GM21723 (cell line): ENCODE measurements around the gene DAW1.

ENCODE experiments used
- ATAC-seq: cut with Tn5 transposase; IDR thresholded peaks from one replicate; pipeline ENCODE4 v1.9.1; 2021; ENCODE audit warnings: mild to moderate bottlenecking, moderate library complexity; ENCODE audit not compliant: unreplicated experiment

DAW1 gene

DNA sequence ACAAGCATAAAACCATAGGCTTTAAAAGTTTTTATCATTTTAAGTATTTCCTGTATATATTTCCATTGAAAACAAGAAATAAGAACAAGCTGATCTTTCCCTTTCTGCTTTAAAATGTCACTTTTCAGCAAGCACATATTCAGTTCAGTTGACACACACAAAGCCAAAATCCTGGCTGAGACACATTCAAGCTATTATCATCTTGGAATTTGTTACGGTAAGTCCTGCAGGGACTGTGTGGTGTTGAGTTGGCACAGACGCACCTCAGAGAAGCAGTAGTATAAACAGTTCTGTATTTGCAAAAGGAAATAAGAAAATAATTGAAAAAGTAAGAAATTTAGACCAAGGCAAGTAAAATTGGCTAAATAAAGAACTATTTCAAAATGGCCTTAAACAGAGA lies 10.4 kb upstream of the DAW1 start:
- ATAC-seq = no peak

- peak; percentile 66 for ATAC-seq
Observed at GRCh38 chr2:227862227-227862740, 9.1 kb upstream of the DAW1 start.

- ATAC-seq = no peak
Observed at GRCh38 chr2:227862741-227863588, 8.5 kb upstream of the DAW1 start.

DNA sequence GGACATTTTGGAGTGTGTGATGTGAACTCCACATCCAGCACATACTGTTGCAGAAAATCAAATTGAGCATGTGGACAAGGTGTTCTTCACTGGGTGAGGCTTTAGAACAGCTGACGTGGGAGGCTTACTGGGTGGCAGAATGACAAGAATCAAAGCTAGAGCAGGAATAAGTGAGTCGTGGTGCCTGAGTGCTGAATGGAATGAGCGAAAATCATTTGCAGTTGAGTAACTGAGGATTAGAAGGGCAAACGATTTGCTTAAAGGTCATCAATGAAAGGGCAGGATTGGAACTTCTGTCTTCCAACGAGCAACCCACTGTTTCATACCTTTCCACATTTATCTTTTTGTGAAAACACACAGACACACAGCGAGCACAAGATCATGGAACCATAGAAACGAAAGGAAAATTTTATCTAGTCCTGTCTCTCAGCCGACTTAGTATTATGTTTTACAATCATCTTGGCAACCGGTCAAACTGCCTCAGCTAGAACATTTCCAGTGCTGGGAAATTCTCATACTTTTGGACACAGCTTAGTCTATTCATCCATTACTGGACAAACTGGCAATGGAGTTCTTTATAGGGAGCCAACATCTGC lies 7.2 kb upstream of the DAW1 start:
- ATAC-seq = no peak

DNA sequence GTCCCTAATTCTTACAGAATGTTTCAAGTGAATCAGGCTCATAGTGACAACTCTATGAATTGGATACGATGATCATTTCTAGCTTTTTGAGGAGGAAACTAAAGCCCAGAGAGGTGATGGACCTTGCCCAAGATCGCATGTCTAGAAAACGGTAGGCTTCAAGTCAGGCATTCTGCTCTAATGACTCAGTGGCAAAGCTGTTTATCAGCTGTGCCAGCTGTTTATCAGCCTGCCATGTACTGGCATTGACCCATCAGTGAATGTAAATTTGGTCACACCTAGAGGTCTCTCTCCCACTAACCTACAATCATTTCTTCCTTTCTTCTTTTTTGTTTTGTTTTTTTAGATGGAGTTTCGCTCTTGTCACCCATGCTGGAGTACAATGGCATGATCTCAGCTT lies 6.1 kb upstream of the DAW1 start:
- ATAC-seq = no peak

GRCh38 chr2:227867386-227867785 lies 4.0 kb upstream of the DAW1 start:
- no peak for ATAC-seq

DNA sequence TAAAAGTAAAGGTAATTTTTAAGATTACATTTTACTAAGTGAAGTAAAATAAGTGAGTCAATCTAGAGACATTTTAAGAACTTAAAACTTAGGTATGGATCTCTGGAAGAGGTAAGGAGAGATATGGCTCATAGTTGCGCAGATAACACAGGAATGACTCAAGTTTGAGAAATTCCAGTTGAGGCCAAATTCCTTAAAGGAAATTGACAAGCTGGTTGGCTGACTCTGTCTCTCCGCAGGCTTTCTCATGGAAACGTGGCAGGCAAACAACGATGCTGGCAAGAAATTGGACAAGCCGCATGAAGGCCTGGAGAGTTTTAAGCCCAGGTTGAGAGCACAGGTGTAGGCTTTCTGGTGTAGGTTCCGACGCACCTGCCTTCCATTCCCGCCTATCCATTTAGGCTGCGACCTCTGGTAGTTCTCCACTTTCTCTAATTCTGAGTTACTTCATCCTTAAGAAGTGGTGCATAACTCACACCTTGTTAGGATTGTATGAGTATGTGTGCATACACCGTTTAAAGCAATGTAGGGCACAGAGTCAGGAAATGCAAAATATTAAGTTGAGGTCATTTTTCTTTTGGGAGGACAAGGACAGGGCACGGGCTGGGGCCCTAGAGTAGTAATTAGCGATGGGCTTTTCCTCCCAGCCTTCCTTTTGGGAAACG lies 589 bp upstream of the DAW1 start:
- peak; percentile 26 for ATAC-seq

DNA sequence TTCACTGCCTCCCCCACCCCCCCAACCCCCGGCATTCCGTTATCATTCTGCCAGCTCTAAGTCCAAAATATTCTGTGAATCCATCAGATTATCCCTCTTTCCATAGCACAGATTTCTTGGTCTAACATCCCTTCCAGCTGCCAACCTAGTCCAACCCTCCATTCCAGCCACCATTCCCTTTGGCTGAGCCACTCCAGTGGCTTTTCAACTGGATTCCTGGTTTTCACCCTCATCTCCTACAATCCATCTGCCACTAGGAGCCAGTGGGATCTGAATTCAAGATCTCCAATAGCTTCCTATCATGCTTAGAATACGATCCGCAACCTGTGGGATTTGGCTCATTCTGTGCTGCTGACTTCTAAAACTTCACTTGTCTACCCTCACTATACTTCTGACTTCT lies 1.2 kb downstream of the DAW1 start:
- no peak for ATAC-seq

- no peak for ATAC-seq
Observed at GRCh38 chr2:227876300-227876801, 4.9 kb downstream of the DAW1 start.

DNA sequence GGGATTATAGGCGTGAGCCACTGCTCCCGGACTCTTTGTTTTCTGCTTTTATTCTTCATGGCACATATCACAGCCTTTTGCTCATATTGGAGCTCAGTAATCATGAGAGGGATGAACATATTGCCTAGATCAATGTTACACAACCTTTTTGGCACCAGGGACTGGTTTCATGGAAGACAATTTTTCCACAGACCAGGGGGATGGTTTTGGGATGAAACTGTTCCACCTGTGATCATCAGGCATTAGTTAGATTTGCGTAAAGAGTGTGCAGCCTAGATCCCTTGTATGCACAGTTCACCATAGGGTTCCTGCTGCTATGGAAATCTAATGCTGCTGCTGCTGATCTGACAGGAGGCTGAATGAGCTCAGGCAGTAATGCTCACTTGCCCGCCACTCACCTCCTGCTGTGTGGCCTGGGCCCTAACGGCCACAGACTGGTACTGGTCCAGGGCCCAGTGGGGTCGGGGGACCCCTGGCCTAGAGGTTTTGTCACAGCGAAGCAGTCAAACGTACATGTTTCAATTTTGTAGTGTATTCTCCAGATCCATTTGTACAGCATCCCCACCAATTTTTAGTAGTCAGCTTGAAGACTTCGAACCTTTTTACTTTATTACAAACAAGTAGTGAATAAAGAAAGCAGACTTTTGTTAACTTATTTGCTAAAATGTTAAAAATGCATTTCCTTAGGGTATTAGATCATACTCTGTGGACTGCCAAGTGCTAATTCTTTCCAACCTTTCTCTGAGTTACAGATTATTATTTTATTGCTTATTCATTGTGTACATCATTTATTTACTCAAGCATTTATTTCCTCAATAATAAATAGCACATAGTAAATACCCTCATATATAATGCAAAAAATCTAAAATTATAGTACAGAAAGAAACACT lies 6.2 kb downstream of the DAW1 start:
- ATAC-seq = no peak

DNA sequence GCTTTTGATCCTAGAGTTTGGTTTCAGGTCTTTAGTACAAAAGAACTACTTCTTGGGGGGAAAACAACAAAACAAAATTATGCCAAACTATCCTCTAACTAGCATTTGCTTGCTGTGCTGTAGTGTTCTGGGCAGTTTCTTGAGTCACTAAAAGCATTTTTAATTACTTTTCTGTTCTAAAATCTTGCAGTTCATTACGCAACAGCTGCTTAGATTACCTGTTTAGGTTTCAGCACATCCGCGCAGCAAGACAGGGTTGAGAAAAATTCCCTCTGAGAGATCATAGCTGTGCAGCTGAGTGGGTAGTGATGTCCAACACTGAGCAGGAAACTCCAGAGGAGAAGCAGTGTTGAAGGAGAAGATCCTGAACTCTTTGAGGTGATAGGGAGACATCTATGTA lies 9.0 kb downstream of the DAW1 start:
- ATAC-seq = no peak

- ATAC-seq = no peak
Observed at GRCh38 chr2:227881866-227882517, 10.6 kb downstream of the DAW1 start.

DNA sequence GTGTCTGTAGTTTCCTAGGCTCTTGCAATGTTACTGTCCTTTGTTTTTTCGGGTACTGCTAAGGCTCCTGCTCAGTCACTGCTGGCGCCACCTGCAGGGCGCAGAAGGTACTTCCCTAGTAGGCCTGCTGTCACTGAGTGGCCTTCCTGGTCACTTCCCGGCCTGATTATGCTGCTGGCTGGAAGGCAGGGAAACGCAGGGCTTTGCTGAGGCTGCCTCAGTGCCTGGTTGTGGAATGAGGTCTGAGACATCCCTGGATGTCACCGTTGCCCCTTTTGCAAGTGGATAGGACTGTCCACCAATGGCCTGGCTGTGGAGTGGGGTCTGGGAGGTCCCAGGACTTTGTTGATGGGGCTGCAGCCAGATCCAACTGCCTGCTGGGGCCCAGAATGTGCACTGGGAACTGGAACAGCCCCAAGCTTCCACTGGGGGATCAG lies 13.1 kb downstream of the DAW1 start:
- ATAC-seq = peak; percentile 99

DNA sequence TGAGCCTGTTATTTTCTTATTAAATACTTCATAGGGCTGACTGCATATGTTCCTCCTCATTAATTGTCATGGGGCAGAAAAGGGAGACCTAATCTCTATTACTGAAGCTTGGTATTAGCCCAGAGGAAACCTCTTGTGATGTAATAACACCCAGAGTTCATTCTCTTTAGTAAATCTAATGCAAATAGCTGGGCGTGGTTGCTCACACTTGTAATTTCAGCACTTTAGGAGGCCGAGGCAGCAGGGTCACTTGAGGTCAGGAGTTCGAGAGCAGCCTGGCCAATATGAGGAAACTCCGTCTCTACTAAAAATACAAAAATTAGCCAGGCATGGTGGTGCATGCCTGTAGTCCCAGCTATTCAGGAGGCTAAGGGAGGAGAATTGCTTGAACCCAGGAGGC lies 14.7 kb downstream of the DAW1 start:
- ATAC-seq = no peak

DNA sequence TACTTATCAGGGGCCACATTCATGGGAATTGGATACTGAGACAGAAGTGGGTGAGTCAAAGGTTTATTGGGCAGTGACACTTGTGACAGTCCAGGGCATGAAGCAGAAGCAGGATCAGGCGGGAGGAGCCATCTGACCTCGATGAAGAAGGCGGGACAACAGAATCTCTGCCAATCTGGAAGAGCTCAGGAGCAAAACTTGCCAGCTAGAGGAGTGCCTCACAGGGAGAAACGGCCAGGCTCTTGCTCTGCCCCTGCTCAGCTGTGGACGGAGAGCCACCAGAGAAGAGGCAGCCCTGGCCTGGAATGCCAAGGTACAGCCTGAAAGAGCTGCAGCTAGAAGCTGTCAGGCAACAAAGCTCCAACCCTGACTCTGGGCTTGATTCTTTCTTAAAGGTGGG lies 16.9 kb downstream of the DAW1 start:
- no peak for ATAC-seq

DNA sequence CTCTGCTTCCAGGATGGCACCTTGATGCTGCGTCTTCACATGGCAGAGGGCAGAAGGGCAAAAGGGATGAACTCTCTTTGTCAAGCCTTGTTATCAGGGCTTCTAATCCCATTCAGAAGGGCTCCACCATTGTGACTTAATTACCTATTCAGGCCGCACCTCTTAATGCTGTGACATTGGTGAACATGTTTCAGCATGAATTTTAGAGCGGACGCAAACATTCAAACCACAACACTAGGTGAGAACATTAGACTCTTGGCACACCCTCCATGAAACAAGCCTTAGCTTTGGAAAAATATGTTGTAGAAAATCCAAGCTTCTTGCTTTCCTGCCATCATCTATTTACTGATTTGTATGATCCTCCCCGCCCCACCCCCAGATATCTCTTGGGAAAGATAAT lies 17.9 kb downstream of the DAW1 start:
- no peak for ATAC-seq

DNA sequence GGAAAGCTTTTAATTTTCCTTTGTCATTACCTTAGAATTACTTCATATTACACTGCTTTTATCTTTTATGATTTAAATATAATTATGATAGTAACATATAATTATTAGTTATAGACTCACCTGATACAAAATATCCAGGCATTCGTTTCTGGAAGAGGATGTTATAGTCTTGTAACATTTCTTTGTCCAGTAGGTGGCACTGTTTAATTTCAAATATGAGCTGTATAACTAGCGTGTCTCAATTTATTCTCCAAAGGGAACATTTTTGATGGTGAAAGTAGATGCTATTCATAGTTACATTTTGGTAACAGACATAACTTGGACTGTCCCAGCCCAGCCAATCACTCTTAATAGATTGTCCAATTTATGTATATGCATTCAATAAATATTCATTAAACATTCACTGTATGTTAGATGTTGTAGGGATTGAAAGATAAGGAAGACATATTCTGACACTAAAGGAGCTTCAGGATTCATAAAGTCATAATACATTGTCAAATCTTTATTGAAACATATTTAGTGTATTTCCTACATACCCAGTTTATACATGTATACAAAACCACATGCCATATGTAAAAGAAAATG lies 19.2 kb downstream of the DAW1 start:
- ATAC-seq = no peak

DNA sequence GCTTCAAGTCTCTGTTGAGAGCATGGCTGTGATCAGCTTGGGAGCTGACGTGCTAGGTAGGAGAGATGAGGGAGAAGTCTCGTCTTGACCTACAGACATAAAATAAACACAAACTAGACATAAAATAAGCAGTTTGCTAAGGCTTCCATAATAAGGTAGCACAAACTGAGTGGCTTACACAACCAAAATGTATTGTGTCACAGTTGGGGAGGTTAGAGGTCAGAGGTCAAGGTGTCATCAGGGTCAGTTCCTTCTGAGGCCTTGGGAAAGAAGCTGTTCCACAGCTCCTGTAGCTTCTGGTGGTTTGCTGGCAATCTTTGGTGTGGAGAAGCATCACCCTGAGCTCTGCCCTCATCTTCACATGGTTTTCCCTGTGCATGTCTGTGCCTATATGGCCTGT lies 20.2 kb downstream of the DAW1 start:
- ATAC-seq = no peak

- ATAC-seq = no peak
Observed at GRCh38 chr2:227903381-227903780, 31.9 kb downstream of the DAW1 start.

- no peak for ATAC-seq
Observed at GRCh38 chr2:227906991-227907390, 35.6 kb downstream of the DAW1 start.
